ENCODE results near the gene NTMT1.

Gene NTMT1

GRCh38 chr9:129682381-129682780, 56.4 kb downstream of the NTMT1 start:
- no peak for FAIRE-seq

GRCh38 chr9:129685220-129685932, 59.4 kb downstream of the NTMT1 start:
- FAIRE-seq = no peak

Measured in colon (tissue), 2 donors.